Osteocyte (in vitro differentiated cells): ENCODE measurements around the gene CDKL4. TPM values are rescaled to one million over a fixed set of nuclear protein-coding genes. Genes with fewer than 3 reads are reported as not detected.
"Not testable (repeated sequence)": the region's sequence is repeated elsewhere in the genome, so short reads cannot be mapped to it uniquely, and the experiment has no call there.

Experiments
- DNase-seq: peaks from one replicate; pipeline ENCODE4 v3.0.0; 2021; ENCODE audit warnings: mixed read lengths; ENCODE audit not compliant: unreplicated experiment; ENCODE audit errors: extremely low spot score
- H3K27ac Mint-ChIP-seq: one replicate; pipeline ENCODE4 v1.8.0; 2021; ENCODE audit warnings: mild to moderate bottlenecking, mixed read lengths; ENCODE audit not compliant: unreplicated experiment
- H3K27me3 Mint-ChIP-seq: one replicate; pipeline ENCODE4 v1.8.0; 2021; ENCODE audit warnings: mixed read lengths; ENCODE audit not compliant: unreplicated experiment
- H3K36me3 Mint-ChIP-seq: one replicate; pipeline ENCODE4 v1.8.0; 2021; ENCODE audit warnings: mixed read lengths; ENCODE audit not compliant: unreplicated experiment
- H3K4me1 Mint-ChIP-seq: one replicate; pipeline ENCODE4 v1.8.0; 2021; ENCODE audit warnings: mixed read lengths; ENCODE audit not compliant: unreplicated experiment
- H3K4me3 Mint-ChIP-seq: one replicate; pipeline ENCODE4 v1.8.0; 2021; ENCODE audit warnings: mild to moderate bottlenecking, moderate library complexity, mixed read lengths; ENCODE audit not compliant: unreplicated experiment
- H3K9me3 Mint-ChIP-seq: one replicate; pipeline ENCODE4 v1.8.0; 2021; ENCODE audit warnings: mixed read lengths; ENCODE audit not compliant: unreplicated experiment
- total RNA-seq: library from RNA; stranded (reverse); gene quantifications from 2 replicates; pipeline ENCODE4 v1.2.1, GENCODE V29; 2021
- TF ChIP-seq, protein P1 (sequence below): fragments of 200-600 bp; sonication (generic); IDR thresholded peaks from 2 replicates; pipeline ENCODE4 v1.5.0; 2021; ENCODE audit warnings: antibody characterized with exemption, mild to moderate bottlenecking, moderate library complexity

The CDKL4 gene
- total RNA-seq, 1 donor from 2014 or later, result 0.83 TPM

DNA sequence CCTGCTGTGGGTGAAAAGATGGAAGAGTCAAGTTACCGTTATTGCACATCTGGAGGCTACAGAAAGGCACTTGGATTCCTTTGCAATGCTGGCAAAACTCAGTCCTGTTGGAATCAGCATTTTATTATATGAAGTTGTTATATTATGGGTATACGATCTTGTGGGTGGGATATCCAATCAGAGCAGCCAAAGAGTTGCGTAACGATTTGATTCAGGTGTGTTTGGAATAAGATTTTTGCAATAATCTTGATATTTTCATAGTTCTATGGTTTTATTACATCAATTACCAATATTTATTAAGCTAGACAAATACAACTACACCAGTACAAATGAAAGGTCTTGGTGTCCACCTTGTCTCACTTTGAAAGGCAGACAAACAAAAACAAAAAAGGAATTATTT is 65.0 kb downstream of the CDKL4 start:
- H3K27ac Mint-ChIP-seq, result no peak overlapping the region
- H3K27me3 Mint-ChIP-seq, result peaks cover 6% of the 10 kb centered on the region
- DNase-seq, result no peak
- H3K36me3 Mint-ChIP-seq, result peaks cover 2% of the 10 kb centered on the region
- no peak overlapping the region for H3K4me3 Mint-ChIP-seq
- no peaks in the 10 kb centered on the region for H3K9me3 Mint-ChIP-seq
- peaks cover 2% of the 10 kb centered on the region for H3K4me1 Mint-ChIP-seq
- TF ChIP-seq, protein P1, sequence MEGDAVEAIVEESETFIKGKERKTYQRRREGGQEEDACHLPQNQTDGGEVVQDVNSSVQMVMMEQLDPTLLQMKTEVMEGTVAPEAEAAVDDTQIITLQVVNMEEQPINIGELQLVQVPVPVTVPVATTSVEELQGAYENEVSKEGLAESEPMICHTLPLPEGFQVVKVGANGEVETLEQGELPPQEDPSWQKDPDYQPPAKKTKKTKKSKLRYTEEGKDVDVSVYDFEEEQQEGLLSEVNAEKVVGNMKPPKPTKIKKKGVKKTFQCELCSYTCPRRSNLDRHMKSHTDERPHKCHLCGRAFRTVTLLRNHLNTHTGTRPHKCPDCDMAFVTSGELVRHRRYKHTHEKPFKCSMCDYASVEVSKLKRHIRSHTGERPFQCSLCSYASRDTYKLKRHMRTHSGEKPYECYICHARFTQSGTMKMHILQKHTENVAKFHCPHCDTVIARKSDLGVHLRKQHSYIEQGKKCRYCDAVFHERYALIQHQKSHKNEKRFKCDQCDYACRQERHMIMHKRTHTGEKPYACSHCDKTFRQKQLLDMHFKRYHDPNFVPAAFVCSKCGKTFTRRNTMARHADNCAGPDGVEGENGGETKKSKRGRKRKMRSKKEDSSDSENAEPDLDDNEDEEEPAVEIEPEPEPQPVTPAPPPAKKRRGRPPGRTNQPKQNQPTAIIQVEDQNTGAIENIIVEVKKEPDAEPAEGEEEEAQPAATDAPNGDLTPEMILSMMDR, result no peak

DNA sequence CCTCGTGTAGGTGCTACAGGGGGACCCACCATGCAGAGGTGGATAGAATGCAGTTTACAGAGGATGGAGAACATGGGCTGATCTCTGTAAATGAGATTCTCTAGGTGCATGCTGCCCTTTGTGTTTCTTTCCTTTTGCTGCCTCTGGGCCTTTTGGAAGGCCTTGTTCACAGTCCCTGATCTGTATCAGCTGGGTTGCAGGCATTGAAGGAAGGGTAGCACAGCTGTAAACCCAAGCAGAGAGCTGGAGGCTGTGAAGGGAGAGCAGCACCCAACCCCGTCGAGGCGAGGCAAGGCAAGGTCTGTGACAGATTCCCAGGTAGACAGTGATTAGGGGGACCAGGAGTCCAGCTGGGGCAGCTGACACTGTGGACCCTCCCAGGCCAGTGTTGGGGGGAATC is 66.8 kb downstream of the CDKL4 start:
- H3K4me1 Mint-ChIP-seq, result peaks cover 2% of the 10 kb centered on the region
- no peaks in the 10 kb centered on the region for H3K9me3 Mint-ChIP-seq
- TF ChIP-seq, protein P1, result no peak
- no peak overlapping the region for H3K27ac Mint-ChIP-seq
- peaks cover 4% of the 10 kb centered on the region for H3K36me3 Mint-ChIP-seq
- peaks cover 6% of the 10 kb centered on the region for H3K27me3 Mint-ChIP-seq
- no peak for DNase-seq
- H3K4me3 Mint-ChIP-seq, result no peak overlapping the region

DNA sequence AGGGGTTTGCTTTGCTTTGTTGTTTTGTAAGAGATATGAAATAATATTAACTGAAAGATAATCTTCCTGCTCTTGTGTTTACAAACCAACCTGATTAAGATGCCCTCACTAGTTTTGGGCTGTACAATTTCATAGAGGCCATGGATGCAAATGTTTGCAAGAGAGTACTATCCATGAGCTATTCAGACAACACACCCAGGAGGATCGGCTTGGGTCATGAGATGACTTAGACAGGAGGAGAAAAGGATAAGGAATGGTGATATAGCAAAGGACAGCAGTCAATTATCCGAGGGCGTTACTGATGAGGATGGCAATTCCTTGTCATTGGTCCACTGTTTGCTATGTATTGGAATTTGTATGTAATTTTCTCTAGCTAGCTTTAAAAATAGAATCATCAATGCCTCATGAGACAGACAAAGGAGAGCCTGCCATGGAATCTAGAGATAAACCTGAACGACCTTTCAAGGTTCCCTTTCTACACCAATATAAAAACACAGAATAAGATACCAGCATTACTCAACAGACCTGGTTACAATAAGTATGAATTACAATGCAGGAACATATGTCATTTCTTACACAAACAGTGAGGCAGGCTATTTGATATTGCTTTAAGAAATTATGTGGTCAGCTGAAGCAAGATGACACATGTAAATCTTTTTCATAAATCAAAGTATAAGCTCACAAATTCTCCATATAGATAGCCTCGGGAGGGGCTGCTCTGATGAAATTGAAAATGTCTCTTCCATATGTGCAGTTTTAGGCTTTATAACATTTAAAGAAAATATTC is 68.6 kb downstream of the CDKL4 start:
- Mint-ChIP-seq H3K4me1 (no peaks in the 10 kb centered on the region), H3K27ac (no peak overlapping the region), H3K9me3 (no peaks in the 10 kb centered on the region), H3K4me3 (no peak overlapping the region), H3K27me3 (peaks cover 6% of the 10 kb centered on the region), H3K36me3 (peaks cover 4% of the 10 kb centered on the region)
- TF ChIP-seq, protein P1, result no peak
- no peak for DNase-seq

DNA sequence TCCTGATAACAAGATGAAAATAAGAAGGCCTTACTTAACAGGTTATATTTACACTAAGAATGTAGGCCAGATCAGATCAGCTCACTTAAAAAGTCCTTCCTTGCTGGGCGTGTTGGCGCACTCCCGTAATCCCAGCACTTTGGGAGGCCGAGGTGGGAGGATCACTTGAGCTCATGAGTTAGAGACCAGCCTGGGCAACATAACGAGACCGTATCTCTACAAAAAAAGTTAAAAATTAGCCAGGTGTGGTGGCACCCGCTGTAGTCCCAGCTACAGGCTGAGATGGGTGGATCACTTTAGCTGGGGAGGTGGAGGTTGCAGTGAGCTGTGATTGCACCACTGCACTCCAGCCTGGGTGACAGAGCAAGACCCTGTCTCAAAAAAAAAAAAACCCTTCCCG is 69.7 kb downstream of the CDKL4 start:
- peaks cover 4% of the 10 kb centered on the region for H3K36me3 Mint-ChIP-seq
- H3K27ac Mint-ChIP-seq, result no peak overlapping the region

DNA sequence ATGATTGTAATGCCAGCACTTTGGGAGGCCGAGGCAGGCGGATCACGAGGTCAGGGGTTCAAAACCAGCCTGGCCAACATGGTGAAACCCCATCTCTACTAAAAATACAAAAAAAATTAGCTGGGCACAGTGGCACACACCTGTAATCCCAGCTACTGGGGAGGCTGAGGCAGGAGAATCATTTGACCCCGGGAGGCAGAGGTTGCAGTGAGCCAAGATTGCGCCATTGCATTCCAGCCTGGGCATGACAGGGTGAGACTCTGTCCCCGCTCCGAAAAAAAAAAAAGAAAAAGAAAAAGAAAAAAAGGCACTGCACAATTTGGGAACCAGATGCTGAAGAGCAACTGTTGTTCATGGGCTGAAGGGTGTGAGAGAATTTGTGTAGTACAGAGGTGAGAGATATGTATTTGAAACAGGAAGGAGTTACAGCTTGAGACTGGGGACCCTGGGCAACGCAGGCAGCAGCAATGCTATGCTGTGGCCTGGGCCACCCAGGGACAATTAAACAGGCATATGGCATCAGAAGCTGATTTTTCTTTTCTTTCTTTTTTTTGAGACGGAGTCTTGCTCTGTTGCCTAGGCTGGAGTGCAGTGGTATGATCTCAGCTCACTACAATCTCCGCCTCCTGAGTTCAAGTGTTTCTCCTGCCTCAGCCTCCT is 71.6 kb downstream of the CDKL4 start:
- not testable (repeated sequence) for H3K27me3 Mint-ChIP-seq, DNase-seq, H3K27ac Mint-ChIP-seq, H3K4me3 Mint-ChIP-seq, H3K4me1 Mint-ChIP-seq, H3K9me3 Mint-ChIP-seq, H3K36me3 Mint-ChIP-seq

More for the DNA sequence above, 69.7 kb downstream of the CDKL4 start:
- peaks cover 6% of the 10 kb centered on the region for H3K27me3 Mint-ChIP-seq
- no peaks in the 10 kb centered on the region for H3K9me3 Mint-ChIP-seq
- H3K4me3 Mint-ChIP-seq, result no peak overlapping the region
- H3K4me1 Mint-ChIP-seq, result no peaks in the 10 kb centered on the region
- TF ChIP-seq, protein P1, result no peak
- DNase-seq, result no peak
